ENCODE measurements around the gene RBM20.
"Not testable (repeated sequence)": the region's sequence is repeated elsewhere in the genome, so short reads cannot be mapped to it uniquely, and the experiment has no call there.

RBM20 gene

GRCh38 chr10:110661292-110661691 lies 17.2 kb downstream of the RBM20 start:
- no peak for DNase-seq
- ChIA-PET POLR2A (no interaction called here), CTCF (interaction anchor here (7.6 kb wide), 1 partner anchor 11 kb away, joined by 44 read pairs; no protein-coding TSS in a partner anchor)
- WGBS (ENCODE audit: insufficient coverage) = 93% methylated on average over 2 of the region's 5 CpGs
- no peak overlapping the region for H3K27ac ChIP-seq (ENCODE audit: insufficient read depth in 1 of 2, low read depth in 1 of 2, low read length in 2 of 2, poor library complexity in 1 of 2, severe bottlenecking in 2 of 2)
- H3K4me1 ChIP-seq (ENCODE audit: control extremely low read depth in 1 of 4, control insufficient read depth in 4 of 4, insufficient read depth in 4 of 4, low read length in 3 of 4) = peaks cover 0 to 5% (median 4%) of the 10 kb centered on the region in 4 experiments
- no peaks in the 10 kb centered on the region for H3K36me3 ChIP-seq (ENCODE audit: control insufficient read depth in 4 of 4, insufficient read depth in 4 of 4, low read length in 3 of 4)
- peaks cover 0 to 30% (median 6%) of the 10 kb centered on the region in 5 experiments for H3K27me3 ChIP-seq (replicated peaks in 2 of 5; ENCODE audit: control insufficient read depth in 4 of 5, insufficient read depth in 5 of 5, low read length in 4 of 5)
- H3K4me3 ChIP-seq (ENCODE audit: control insufficient read depth in 1 of 7, extremely low read depth in 1 of 7, insufficient read depth in 4 of 7, low read depth in 2 of 7, low read length in 6 of 7) = no peak overlapping the region
- H3K9me3 ChIP-seq (ENCODE audit: control extremely low read depth in 1 of 5, control insufficient read depth in 4 of 5, insufficient read depth in 2 of 5, low read depth in 1 of 5, low read length in 4 of 5) = peaks cover 0 to 5% (median 0%) of the 10 kb centered on the region in 5 experiments

GRCh38 chr10:110664483-110665420 lies 20.6 kb downstream of the RBM20 start:
- no peak for DNase-seq
- H3K4me3 ChIP-seq (ENCODE audit: control insufficient read depth in 1 of 7, extremely low read depth in 1 of 7, insufficient read depth in 4 of 7, low read depth in 2 of 7, low read length in 6 of 7) = no peak overlapping the region
- WGBS (ENCODE audit: insufficient coverage) = 92% methylated on average over 8 of the region's 10 CpGs
- no peaks in the 10 kb centered on the region for H3K36me3 ChIP-seq (ENCODE audit: control insufficient read depth in 4 of 4, insufficient read depth in 4 of 4, low read length in 3 of 4)
- H3K4me1 ChIP-seq (ENCODE audit: control extremely low read depth in 1 of 4, control insufficient read depth in 4 of 4, insufficient read depth in 4 of 4, low read length in 3 of 4) = peaks cover 0 to 5% (median 4%) of the 10 kb centered on the region in 4 experiments
- H3K9me3 ChIP-seq (ENCODE audit: control extremely low read depth in 1 of 5, control insufficient read depth in 4 of 5, insufficient read depth in 2 of 5, low read depth in 1 of 5, low read length in 4 of 5) = peaks cover 0 to 3% (median 0%) of the 10 kb centered on the region in 5 experiments
- no peak overlapping the region for H3K27ac ChIP-seq (ENCODE audit: insufficient read depth in 1 of 2, low read depth in 1 of 2, low read length in 2 of 2, poor library complexity in 1 of 2, severe bottlenecking in 2 of 2)
- POLR2A ChIA-PET = no interaction called here
- CTCF ChIA-PET = interaction anchor here (0.7 to 7.6 kb wide), 4 partner anchors 7 to 53 kb away, joined by 3 to 44 read pairs (median 4); no protein-coding TSS in a partner anchor
- peaks cover 0 to 43% (median 13%) of the 10 kb centered on the region in 5 experiments for H3K27me3 ChIP-seq (replicated peaks in 2 of 5; ENCODE audit: control insufficient read depth in 4 of 5, insufficient read depth in 5 of 5, low read length in 4 of 5)

GRCh38 chr10:110666259-110666658 lies 22.1 kb downstream of the RBM20 start:
- CTCF ChIA-PET = interaction anchor here (1.2 kb wide), 1 partner anchor 13 kb away, joined by 3 read pairs; no protein-coding TSS in a partner anchor
- H3K4me3 ChIP-seq (ENCODE audit: control insufficient read depth in 1 of 7, extremely low read depth in 1 of 7, insufficient read depth in 4 of 7, low read depth in 2 of 7, low read length in 6 of 7); H3K9me3 ChIP-seq (ENCODE audit: control extremely low read depth in 1 of 5, control insufficient read depth in 4 of 5, insufficient read depth in 2 of 5, low read depth in 1 of 5, low read length in 4 of 5); H3K36me3 ChIP-seq (ENCODE audit: control insufficient read depth in 4 of 4, insufficient read depth in 4 of 4, low read length in 3 of 4); POLR2A ChIA-PET; DNase-seq; H3K27ac ChIP-seq (ENCODE audit: insufficient read depth in 1 of 2, low read depth in 1 of 2, low read length in 2 of 2, poor library complexity in 1 of 2, severe bottlenecking in 2 of 2); H3K4me1 ChIP-seq (ENCODE audit: control extremely low read depth in 1 of 4, control insufficient read depth in 4 of 4, insufficient read depth in 4 of 4, low read length in 3 of 4): not testable (repeated sequence)
- WGBS (ENCODE audit: insufficient coverage) = 100% methylated on average over 1 of the region's 2 CpGs
- peaks cover 2 to 41% (median 13%) of the 10 kb centered on the region in 5 experiments for H3K27me3 ChIP-seq (replicated peaks in 2 of 5; ENCODE audit: control insufficient read depth in 4 of 5, insufficient read depth in 5 of 5, low read length in 4 of 5)

- Histone ChIP-seq H3K36me3 (ENCODE audit: control insufficient read depth in 4 of 4, insufficient read depth in 4 of 4, low read length in 3 of 4) (no peaks in the 10 kb centered on the region), H3K9me3 (ENCODE audit: control extremely low read depth in 1 of 5, control insufficient read depth in 4 of 5, insufficient read depth in 2 of 5, low read depth in 1 of 5, low read length in 4 of 5) (peaks cover 0 to 3% (median 0%) of the 10 kb centered on the region in 5 experiments), H3K27ac (ENCODE audit: insufficient read depth in 1 of 2, low read depth in 1 of 2, low read length in 2 of 2, poor library complexity in 1 of 2, severe bottlenecking in 2 of 2) (no peak overlapping the region), H3K27me3 (replicated peaks in 2 of 5; ENCODE audit: control insufficient read depth in 4 of 5, insufficient read depth in 5 of 5, low read length in 4 of 5) (peaks cover 2 to 41% (median 13%) of the 10 kb centered on the region in 5 experiments), H3K4me3 (ENCODE audit: control insufficient read depth in 1 of 7, extremely low read depth in 1 of 7, insufficient read depth in 4 of 7, low read depth in 2 of 7, low read length in 6 of 7) (no peak overlapping the region), H3K4me1 (ENCODE audit: control extremely low read depth in 1 of 4, control insufficient read depth in 4 of 4, insufficient read depth in 4 of 4, low read length in 3 of 4) (peaks cover 0 to 5% (median 4%) of the 10 kb centered on the region in 4 experiments)
- POLR2A ChIA-PET = no interaction called here
- WGBS (ENCODE audit: insufficient coverage) = 95% methylated on average over 3 of the region's 3 CpGs
- DNase-seq = no peak
- CTCF ChIA-PET = interaction anchor here (0.6 to 1.2 kb wide), 3 partner anchors 13 to 342 kb away, joined by 3 read pairs; no protein-coding TSS in a partner anchor
These were observed 22.5 kb downstream of the RBM20 start for GRCh38 chr10:110666673-110667072.

GRCh38 chr10:110667620-110668343 lies 23.6 kb downstream of the RBM20 start:
- CTCF ChIA-PET = interaction anchor here (0.9 kb wide), 2 partner anchors 9 to 54 kb away, joined by 3 to 4 read pairs; no protein-coding TSS in a partner anchor
- Histone ChIP-seq H3K4me1 (ENCODE audit: control extremely low read depth in 1 of 4, control insufficient read depth in 4 of 4, insufficient read depth in 4 of 4, low read length in 3 of 4) (peaks cover 0 to 7% (median 5%) of the 10 kb centered on the region in 4 experiments), H3K4me3 (ENCODE audit: control insufficient read depth in 1 of 7, extremely low read depth in 1 of 7, insufficient read depth in 4 of 7, low read depth in 2 of 7, low read length in 6 of 7) (no peak overlapping the region), H3K36me3 (ENCODE audit: control insufficient read depth in 4 of 4, insufficient read depth in 4 of 4, low read length in 3 of 4) (no peaks in the 10 kb centered on the region), H3K27me3 (replicated peaks in 2 of 5; ENCODE audit: control insufficient read depth in 4 of 5, insufficient read depth in 5 of 5, low read length in 4 of 5) (peaks cover 2 to 36% (median 13%) of the 10 kb centered on the region in 5 experiments), H3K27ac (ENCODE audit: insufficient read depth in 1 of 2, low read depth in 1 of 2, low read length in 2 of 2, poor library complexity in 1 of 2, severe bottlenecking in 2 of 2) (no peak overlapping the region), H3K9me3 (ENCODE audit: control extremely low read depth in 1 of 5, control insufficient read depth in 4 of 5, insufficient read depth in 2 of 5, low read depth in 1 of 5, low read length in 4 of 5) (peaks cover 0 to 3% (median 0%) of the 10 kb centered on the region in 5 experiments)
- POLR2A ChIA-PET = no interaction called here
- 100% methylated on average over 3 of the region's 9 CpGs for WGBS (ENCODE audit: insufficient coverage)
- DNase-seq = no peak

- WGBS (ENCODE audit: insufficient coverage) = 96% methylated on average over 4 of the region's 5 CpGs
- Histone ChIP-seq H3K27ac (ENCODE audit: insufficient read depth in 1 of 2, low read depth in 1 of 2, low read length in 2 of 2, poor library complexity in 1 of 2, severe bottlenecking in 2 of 2) (no peak overlapping the region), H3K36me3 (ENCODE audit: control insufficient read depth in 4 of 4, insufficient read depth in 4 of 4, low read length in 3 of 4) (no peaks in the 10 kb centered on the region), H3K9me3 (ENCODE audit: control extremely low read depth in 1 of 5, control insufficient read depth in 4 of 5, insufficient read depth in 2 of 5, low read depth in 1 of 5, low read length in 4 of 5) (peaks cover 0 to 3% (median 0%) of the 10 kb centered on the region in 5 experiments), H3K4me3 (ENCODE audit: control insufficient read depth in 1 of 7, extremely low read depth in 1 of 7, insufficient read depth in 4 of 7, low read depth in 2 of 7, low read length in 6 of 7) (no peak overlapping the region), H3K27me3 (replicated peaks in 2 of 5; ENCODE audit: control insufficient read depth in 4 of 5, insufficient read depth in 5 of 5, low read length in 4 of 5) (peaks cover 2 to 30% (median 12%) of the 10 kb centered on the region in 5 experiments), H3K4me1 (ENCODE audit: control extremely low read depth in 1 of 4, control insufficient read depth in 4 of 4, insufficient read depth in 4 of 4, low read length in 3 of 4) (peaks cover 0 to 10% (median 5%) of the 10 kb centered on the region in 4 experiments)
- POLR2A ChIA-PET = no interaction called here
- CTCF ChIA-PET = interaction anchor here (0.6 to 0.9 kb wide), 2 partner anchors 10 to 15 kb away, joined by 4 read pairs; no protein-coding TSS in a partner anchor
- no peak for DNase-seq
These were observed 24.3 kb downstream of the RBM20 start for GRCh38 chr10:110668443-110668842.
